ENCODE results near the gene METTL24.
"Not testable (repeated sequence)": the region's sequence is repeated elsewhere in the genome, so short reads cannot be mapped to it uniquely, and the experiment has no call there.

METTL24 gene

DNA sequence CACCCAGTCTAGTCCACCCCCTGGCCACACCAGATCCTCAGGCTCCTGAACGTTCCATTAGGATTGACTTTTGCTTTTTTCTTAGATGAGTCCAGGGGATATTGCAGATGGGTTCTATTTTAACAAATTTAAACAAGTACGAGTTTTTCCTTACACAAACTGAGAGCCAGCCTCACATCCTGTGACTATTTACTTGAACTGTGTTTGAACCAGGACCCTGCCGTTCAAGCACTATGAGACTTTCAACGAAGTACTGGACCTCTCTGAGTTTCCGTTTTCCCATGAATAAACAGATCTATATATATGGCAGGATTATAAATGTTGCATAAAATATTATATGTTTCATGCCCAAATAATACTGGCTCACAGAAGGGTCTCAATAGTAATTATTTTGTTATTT, 1.4 kb upstream of the METTL24 start:
- DNase-seq = no peak

DNA sequence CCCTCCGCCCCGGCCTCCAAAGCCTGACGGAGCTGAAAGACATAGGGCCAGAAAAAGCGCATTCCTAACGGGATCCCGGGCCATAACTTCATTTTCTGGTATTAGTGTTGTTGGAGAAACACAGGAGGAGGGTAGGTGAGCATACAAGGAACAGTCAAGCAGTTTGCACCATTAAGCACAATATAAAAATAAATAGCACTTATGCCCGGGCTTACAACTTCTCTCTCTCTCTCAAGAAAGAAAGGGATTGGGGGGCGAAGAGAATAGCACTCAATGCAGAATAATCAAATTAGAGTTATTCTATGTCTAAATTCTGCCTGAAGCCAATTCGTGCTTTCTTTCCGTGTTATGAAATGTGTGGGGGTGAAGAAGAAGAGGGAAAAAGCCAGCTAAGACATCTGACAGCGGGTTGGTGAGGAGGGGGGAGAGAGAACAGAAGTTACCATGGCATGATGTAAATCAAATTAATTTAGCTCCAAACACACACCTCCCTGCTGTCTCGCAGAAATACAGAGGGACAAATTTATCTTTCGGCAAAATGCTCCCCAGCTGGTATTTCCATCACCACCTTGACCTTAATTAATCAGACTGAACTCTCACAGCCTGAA, 508 bp upstream of the METTL24 start:
- DNase-seq = no peak

DNA sequence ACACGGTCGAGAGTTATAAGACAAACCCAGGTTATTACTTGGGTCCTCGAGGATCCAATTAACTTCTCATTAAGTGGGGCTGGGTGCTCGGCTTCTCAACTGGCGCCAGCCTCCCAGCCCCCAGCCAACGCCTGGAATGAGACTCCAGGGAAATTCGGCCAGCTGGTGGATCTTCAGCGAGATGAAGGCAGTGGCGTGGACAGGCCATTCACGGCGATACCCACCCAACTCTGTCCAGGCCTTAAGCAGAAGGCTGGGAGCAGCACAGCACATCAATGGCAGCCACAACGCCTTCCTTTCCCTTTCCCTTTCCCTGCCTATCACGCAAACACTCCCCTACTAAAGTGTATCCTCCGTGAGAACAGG, 868 bp downstream of the METTL24 start:
- no peak for DNase-seq

DNA sequence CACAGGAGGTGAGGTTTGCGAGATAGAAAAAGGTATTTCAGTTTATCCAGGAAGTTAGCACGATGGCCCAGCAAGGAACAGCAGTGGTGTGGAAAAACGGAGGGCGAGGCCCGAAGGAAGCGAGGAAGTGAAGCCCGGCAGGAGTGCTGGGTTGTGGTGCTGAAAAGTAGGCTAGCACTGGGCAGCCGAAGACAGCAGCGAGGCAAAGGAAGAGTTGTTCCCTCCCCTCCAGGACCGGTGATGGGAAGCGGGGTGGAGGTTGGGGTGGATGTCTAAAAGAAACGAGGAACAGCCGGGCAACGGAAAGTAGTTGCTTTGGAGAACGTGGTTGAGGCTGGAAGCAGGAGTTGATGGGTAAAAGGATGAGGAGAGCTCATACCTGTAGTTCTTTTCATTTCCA, 1.4 kb downstream of the METTL24 start:
- DNase-seq = no peak

DNA sequence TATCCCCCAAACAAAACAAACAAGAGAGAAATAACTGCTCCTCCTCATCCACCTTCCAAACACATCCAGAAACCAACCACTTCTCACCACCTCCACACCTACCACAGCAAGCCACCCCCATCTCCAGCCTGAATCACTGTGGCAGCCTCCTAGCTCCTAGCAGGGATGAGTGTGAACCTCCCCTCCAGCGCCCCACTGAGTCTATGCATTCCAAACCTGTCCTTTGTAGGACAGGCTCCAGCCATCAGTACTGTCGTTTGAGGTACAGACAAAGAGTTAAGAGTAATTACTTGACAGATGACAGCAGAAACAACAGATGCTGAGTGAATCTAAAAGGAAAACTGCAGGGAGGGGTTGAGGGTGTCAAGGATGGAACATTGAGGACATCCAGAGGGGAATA, 2.4 kb downstream of the METTL24 start:
- no peak for DNase-seq

DNA sequence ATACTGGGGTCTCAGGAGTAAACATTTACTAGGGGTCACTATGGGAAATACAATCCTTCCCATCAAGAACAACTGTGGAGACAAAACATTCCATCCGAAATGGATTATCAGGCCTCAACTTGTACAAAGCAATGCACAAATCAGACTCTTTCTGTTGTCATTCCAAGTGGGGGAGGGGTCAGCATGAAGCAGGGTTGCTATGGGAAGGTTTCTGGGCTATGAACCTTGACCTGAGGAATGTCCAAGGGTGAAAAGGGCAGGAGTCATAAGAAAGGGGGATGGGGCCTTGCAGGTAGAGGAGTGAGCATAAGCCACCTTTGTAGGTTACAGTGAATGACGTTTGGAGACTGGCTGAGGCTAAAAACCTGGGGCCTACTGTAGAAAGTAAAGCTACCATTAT, 3.1 kb downstream of the METTL24 start:
- no peak for DNase-seq

DNA sequence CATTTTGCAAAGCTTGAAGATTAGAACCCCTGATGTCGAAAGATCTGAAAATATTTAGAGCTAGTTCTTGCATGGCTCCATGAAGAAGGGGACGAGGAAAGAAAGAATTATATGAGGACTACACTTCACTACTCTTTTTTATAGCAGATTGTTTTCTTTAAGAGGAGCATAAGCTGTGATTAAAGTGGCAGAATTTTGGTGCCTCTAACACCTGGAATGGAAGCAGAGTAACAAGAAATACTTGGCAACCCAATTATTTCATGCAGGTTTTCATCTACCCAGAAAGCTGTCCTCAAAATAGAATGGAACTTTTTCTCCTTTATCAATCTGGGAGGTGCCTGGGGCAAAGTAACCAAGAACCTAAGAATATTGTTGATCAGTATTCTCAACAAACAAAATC, 4.0 kb downstream of the METTL24 start:
- no peak for DNase-seq

DNA sequence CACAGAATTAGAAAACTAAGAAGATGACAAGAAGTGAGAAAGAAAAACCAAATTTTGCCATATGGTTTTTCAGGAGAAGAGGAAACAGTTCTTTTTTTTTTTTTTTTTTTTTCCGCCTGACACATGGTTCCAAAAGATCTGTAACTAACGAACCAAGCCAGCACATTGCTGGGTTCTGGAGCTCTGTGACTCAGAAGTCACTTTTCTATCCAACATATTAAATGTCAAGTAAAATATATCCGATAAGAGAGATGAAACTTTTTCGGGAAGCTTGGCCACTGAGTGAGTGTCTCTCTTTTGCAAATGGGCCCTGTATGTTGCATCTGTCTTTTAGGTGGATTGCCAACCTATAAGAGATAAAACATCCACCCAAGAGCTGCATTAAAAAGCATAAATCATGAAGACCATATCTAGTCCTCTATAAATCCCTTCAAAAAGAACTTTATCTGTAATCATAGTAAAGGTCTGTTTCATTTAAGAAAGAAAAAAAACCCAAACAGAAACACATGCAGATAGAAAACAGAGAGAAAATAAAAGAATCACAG, 4.6 kb downstream of the METTL24 start:
- DNase-seq = no peak

DNA sequence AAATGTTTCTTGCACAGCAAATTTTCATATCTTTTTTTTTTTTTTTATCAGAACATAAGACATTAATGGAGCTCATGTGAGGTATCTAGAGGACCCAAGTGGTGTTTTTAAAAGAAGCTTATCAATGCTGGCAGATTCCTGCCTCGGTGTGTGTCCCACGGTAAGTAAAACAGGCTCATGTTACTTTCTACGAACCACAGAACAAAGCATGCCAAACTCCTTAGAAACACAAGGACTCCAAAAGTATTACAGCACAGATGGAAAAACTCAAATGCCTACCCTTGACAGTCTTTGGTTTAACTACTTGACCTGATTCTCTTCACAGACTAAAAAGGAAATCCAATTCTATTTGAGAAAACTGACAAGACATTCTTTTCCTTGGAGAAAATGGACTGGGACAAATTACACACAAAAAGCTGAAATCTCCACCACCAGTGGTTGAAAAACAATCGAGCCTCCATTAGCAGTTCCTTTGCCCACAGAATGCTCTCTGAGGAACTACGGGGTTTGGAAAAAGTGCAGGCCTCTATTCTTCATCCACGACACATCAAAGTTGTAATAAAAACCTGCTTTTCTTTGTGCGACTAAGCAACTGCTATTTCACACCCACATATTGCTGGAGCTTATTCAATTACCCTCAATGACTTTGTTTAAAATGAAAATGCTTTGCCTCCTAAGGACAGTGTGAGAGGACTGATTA, 5.4 kb downstream of the METTL24 start:
- no peak for DNase-seq

DNA sequence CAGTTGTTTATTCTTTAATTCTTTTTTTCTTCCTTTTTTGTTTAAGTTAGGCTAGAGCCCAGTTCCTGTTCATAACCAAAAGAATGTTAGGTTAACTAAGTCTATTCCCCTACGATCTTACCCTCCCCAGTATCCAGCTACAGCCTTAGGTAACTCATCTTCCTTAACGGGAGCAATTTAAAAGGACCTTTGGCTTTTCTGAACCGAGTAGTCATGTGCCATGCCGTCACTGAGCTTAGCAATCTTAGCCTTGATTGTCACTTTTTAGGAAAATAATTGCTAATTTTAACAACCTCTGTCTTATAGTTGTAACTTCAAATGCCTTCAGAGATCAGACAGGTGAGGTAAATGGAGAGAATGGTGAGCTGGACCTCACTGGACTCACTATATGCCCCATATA, 6.2 kb downstream of the METTL24 start:
- no peak for DNase-seq

DNA sequence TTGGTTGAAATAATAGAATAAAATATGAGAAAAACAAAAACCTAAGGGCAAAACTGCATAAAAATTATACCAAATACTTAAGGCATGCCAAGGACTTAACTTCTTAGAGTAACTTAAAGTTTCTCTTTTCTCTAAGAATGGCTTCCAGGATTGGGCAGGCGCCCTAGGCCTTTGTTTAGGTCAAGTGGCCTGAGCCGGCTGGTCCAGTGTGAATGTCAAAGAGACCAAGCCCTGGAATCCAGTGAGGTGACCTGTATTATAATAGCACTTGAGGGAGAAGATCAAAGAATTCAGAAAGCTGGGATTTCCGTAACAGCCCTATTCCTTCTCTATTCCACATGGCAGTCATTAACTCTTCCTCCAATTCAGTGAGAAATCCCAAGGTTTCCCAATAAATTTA, 6.6 kb downstream of the METTL24 start:
- no peak for DNase-seq

DNA sequence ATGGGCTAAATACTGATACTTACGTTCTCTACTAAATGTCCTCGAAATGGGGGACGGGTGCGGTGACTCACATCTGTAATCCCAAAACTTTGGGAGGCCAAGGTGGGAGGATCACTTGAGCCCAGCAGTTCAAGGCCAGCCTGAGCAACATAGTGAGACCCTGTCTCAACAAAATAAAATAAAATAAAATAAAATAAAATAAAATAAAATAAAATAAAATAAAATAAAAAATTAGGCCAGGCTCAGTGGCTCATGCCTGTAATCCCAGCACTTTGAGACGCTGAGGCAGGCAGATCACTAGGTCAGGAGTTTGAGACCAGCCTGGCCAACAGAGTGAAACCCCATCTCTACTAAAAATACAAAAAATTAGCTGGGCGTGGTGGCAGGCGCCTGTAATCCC, 7.6 kb downstream of the METTL24 start:
- not testable (repeated sequence) for DNase-seq

DNA sequence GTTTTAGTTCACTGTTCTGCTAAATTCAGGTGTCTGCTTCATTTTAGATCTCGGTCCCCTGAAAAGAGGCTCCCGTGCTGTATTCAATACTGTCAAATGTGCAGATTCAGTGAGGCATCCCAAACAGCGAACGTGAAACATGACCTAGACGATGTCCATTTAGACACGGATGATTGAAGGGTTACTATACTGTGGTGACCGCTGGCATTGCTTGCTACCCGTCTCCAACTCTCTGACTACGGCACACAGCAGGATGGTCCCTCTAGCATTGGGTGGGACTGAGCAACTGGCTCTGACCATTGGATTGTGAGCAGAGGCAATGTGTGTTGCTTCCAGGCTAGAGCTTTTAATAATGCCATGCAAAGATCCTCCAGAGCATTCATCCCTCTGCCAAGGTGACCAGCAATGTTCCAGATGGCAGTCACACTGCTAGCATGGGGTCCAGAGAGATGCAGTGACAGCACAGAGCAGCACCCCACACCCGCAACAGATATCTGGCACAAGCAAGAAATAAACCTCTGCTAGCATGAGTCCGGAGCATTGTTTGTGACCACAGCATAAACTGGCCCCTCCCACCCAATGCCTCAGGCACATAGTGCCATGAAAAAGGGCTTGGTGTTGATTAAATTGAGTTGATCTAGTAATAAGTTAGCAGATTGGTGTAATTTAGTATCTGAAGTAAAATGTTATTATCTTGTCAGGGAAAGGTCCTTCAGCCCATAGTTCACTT, 9.0 kb downstream of the METTL24 start:
- no peak for DNase-seq

DNA sequence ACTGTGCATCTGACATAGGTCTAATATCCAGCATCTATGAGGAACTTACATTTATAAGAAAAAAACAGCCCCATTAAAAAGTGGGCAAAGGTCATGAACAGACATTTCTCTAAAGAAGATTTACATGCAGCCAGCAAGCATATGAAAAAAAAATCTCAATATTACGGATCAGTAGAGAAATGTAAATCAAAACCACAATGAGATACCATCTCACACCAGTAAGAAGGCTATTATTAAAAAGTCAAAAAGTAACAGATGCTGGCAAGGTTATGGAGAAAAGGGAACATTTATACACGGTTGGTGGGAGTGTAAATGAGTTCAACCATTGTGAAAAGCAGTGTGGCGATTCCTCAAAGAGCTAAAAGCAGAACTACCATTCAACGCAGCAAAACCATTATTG, 13.1 kb downstream of the METTL24 start:
- no peak for DNase-seq

DNA sequence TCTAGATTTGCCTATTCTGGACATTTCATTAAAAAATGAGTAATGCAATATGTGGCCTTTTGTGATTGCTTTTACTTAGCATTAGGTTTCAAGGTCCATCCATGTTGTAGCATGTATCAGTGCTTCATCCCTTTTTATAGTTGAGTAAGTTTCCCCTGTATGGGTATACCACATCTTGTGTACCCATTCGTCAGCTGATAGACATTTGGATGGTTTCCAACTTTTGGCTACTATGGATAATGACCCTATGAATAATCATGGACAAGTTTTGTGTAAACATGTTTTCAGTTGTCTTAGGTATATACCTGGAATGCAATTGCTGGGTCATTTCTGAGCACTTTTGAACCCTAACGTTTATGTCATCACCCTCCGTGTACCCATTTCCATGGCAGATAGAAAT, 15.4 kb downstream of the METTL24 start:
- no peak for DNase-seq

DNA sequence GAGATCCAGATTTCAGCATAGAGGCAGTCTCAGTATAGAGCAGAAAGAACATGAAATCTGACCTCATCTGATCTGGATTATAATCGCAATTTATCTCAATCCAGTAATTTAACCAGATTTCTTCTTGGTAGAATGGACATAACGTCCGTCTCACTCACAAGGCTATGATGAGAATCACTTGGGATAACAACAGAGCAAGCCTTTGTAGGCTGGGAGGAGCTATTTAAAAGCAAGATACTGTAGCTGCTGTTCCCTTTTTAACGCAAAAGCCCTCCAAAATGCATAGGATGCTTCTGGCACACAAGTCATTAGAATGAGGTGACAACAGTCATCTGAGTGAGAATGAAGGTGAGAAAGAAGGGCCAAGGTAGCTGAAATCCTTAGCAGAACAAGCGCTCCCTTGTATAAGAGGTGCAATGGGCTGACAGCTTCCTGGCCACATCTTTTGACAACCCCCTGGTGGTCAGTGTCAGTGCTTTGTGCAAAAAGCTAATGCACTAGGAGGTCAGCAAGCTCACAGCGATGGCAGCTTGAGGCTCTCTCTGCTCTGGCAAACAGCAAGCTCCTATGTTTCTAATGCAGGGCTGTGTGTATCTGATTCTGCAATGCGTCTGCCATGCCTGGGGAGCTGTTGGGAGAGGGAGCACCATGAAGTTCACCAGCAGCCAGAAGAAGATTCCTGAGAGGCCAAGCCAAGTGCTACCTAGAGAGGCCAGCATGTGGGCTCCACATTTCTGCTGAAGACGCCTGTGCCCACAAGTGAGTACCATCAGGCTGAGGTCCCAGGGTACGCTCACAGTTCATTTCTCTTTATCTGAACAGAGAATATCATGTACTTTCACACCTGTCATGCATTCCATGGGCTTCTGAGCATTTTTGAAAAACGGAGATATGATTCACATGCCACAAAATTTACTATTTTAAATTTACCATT, 16.2 kb downstream of the METTL24 start:
- no peak for DNase-seq

DNA sequence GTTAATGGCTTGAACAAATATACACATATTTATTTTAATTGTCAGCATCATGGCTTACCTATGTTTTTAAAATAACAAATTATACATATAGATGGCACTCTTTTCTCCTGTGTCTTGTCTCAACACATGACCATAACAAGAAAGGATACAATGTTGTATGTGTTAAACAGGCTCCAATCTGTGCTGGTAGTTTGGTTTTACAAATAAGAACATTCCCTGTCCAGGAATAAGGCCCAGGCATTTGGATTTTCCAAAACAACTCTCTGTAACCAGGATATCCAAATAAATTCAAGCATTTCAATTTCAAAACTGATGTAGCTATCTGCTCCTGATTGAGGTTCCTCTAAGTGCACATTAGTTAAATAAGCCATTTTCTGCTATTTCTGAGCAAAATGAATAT, 17.1 kb downstream of the METTL24 start:
- DNase-seq = no peak

DNA sequence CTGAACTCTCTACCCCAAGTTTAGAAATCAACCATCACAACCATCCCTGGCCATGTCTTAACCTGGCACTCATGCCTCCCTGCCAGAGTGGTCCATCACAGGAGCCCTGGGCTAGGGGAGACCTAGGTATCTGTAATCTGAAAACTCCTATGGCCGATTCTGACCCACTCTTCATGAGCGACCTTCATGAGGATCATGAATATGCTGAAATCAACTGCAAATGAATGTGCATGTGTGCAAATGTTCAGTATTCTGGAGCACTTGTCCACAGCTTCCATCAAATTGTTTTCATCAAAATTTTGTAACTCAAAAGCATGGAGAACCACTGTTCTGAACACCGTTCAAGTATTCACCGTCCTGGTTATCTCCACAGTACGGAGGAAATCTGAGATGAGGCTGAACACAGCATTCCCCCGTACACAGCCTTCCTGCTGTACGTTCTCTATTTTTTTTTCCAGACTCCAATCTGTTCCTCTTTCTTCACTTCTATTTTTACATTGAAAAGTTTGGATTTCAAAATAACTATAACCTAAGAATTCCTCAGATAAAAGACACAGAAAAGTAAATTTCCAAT, 17.7 kb downstream of the METTL24 start:
- no peak for DNase-seq

DNA sequence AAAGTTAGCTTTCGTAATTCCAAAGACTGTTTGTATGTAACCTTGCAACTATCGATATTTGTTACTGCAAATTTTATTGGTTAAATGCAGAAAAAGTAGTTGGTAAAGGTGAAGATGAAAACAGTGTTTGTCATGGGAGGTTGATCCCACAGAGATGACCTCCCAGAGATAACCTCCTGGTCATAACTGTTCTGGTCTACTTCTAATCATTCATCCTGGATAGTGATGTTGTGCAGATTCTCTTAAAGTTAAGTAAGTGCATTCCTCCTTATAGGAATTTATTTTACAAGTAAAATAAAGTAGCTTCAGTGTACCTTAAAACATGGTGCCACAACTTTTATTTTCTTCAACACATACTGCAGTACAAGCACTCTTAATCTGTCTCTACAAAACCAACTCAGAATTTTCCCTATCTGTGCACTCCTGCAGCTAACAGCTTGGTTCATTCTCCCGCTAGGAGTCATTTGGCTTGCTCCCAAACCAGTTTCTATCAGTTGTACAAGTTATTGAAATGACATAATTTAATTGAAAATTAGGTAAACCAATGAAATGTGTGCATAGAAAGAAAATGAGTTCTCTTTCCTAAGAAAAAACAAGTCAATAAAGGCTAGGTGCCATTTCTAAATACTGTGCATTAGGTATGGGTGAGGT, 19.2 kb downstream of the METTL24 start:
- no peak for DNase-seq

DNA sequence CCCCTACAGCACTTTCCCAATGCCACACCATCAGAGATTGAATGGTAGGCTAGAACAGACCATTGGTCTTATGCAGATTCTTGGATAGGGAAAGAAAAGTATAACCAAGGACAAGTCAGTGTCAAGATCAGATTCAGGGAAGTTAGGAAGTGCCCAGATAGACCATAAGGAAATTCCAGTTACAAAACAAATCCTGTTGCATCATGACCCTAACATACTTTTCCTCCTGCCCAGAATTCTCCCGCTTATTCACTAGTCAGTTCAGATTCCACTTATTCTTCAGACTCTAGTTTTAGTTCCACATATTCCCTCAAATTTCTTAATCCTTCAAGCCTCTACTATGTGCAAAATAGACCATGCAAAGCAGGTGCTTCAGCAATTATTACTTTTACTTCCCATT, 20.7 kb downstream of the METTL24 start:
- DNase-seq = no peak

DNA sequence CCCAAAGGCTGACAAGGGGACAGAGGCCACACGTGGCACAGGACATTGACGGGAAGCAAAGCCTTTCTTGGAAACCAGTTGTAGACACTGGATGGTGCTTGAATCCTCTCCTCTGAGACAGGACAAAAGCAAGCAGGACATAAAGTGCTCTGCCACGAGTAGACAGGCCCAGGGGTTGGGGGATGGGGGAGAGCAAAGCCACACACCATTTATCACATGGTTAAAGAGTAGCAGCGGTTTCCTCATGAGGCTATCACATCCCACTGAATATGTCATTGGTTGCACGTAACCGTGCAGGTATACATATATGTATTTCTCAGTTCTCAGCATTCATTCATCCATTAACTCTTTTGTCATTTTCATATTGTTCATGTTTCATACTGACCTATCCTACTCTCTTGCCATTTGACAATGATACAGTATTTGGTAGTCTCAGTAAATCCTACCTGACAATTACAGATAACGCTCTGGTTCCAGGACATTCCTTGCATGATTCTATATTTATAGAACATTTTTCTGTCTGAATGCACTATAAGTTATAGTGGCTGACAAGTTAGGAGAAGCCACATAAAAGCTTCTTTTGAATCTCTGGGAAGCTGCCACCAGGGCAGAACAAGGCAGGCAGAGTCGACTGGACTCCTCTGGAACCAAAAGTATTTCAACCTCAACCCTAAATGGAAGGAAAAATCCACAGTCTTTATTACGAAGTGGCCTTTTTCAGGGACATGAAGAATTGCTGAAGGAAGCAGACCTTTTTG, 23.5 kb downstream of the METTL24 start:
- no peak for DNase-seq

All from activated CD4-positive, alpha-beta T cell treated with anti-CD3 and anti-CD28 coated beads for 4 hours (primary cell).